Measurements from ENCODE around the gene HPN. TPM values are rescaled to one million over a fixed set of nuclear protein-coding genes. Genes with fewer than 3 reads are reported as not detected.
"Not testable (repeated sequence)": the region's sequence is repeated elsewhere in the genome, so short reads cannot be mapped to it uniquely, and the experiment has no call there.

HPN gene
- total RNA-seq, 1 donor: 0.10 TPM

- no peak overlapping the region for H3K4me3 ChIP-seq (ENCODE audit: low read length)
These were observed 26.1 kb upstream of the HPN start for GRCh38 chr19:35015270-35015953.

GRCh38 chr19:35015954-35016351, 25.6 kb upstream of the HPN start:
- H3K27me3 ChIP-seq (ENCODE audit: insufficient read depth, low read length): no peaks in the 10 kb centered on the region
- H3K4me3 ChIP-seq (ENCODE audit: low read length): no peak overlapping the region
- H3K4me1 ChIP-seq (ENCODE audit: insufficient read depth, low read length): peaks cover 62% of the 10 kb centered on the region
- no peaks in the 10 kb centered on the region for H3K9me3 ChIP-seq (ENCODE audit: low read depth, low read length)

More at GRCh38 chr19:35015270-35015953, 26.1 kb upstream of the HPN start:
- no peaks in the 10 kb centered on the region for H3K9me3 ChIP-seq (ENCODE audit: low read depth, low read length)
- no peaks in the 10 kb centered on the region for H3K27me3 ChIP-seq (ENCODE audit: insufficient read depth, low read length)
- H3K4me1 ChIP-seq (ENCODE audit: insufficient read depth, low read length): peaks cover 67% of the 10 kb centered on the region

GRCh38 chr19:35017507-35017906, 24.0 kb upstream of the HPN start:
- Histone ChIP-seq H3K4me3 (ENCODE audit: low read length) (no peak overlapping the region), H3K4me1 (ENCODE audit: insufficient read depth, low read length) (peaks cover 46% of the 10 kb centered on the region)

GRCh38 chr19:35018379-35018778, 23.1 kb upstream of the HPN start:
- Histone ChIP-seq H3K27me3 (ENCODE audit: insufficient read depth, low read length) (no peaks in the 10 kb centered on the region), H3K4me3 (ENCODE audit: low read length) (no peak overlapping the region), H3K4me1 (ENCODE audit: insufficient read depth, low read length) (peaks cover 37% of the 10 kb centered on the region), H3K9me3 (ENCODE audit: low read depth, low read length) (no peaks in the 10 kb centered on the region)

More at GRCh38 chr19:35017507-35017906, 24.0 kb upstream of the HPN start:
- H3K9me3 ChIP-seq (ENCODE audit: low read depth, low read length): no peaks in the 10 kb centered on the region
- no peaks in the 10 kb centered on the region for H3K27me3 ChIP-seq (ENCODE audit: insufficient read depth, low read length)

- H3K9me3 ChIP-seq (ENCODE audit: low read depth, low read length): no peaks in the 10 kb centered on the region
- no peak overlapping the region for H3K4me3 ChIP-seq (ENCODE audit: low read length)
- peaks cover 30% of the 10 kb centered on the region for H3K4me1 ChIP-seq (ENCODE audit: insufficient read depth, low read length)
- H3K27me3 ChIP-seq (ENCODE audit: insufficient read depth, low read length): no peaks in the 10 kb centered on the region
These were observed 22.4 kb upstream of the HPN start for GRCh38 chr19:35019144-35019543.

- H3K27me3 ChIP-seq (ENCODE audit: insufficient read depth, low read length): no peaks in the 10 kb centered on the region
- peaks cover 12% of the 10 kb centered on the region for H3K4me1 ChIP-seq (ENCODE audit: insufficient read depth, low read length)
- no peaks in the 10 kb centered on the region for H3K9me3 ChIP-seq (ENCODE audit: low read depth, low read length)
- no peak overlapping the region for H3K4me3 ChIP-seq (ENCODE audit: low read length)
These were observed 20.5 kb upstream of the HPN start for GRCh38 chr19:35021016-35021415.

- Histone ChIP-seq H3K9me3 (ENCODE audit: low read depth, low read length) (no peaks in the 10 kb centered on the region), H3K27me3 (ENCODE audit: insufficient read depth, low read length) (no peaks in the 10 kb centered on the region), H3K4me3 (ENCODE audit: low read length) (no peak overlapping the region), H3K4me1 (ENCODE audit: insufficient read depth, low read length) (peaks cover 12% of the 10 kb centered on the region)
These were observed 19.9 kb upstream of the HPN start for GRCh38 chr19:35021596-35021995.

- Histone ChIP-seq H3K4me3 (ENCODE audit: low read length) (no peak overlapping the region), H3K9me3 (ENCODE audit: low read depth, low read length) (no peaks in the 10 kb centered on the region), H3K4me1 (ENCODE audit: insufficient read depth, low read length) (peaks cover 5% of the 10 kb centered on the region), H3K27me3 (ENCODE audit: insufficient read depth, low read length) (no peaks in the 10 kb centered on the region)
These were observed 19.1 kb upstream of the HPN start for GRCh38 chr19:35022460-35022859.

GRCh38 chr19:35023428-35023827, 18.1 kb upstream of the HPN start:
- no peaks in the 10 kb centered on the region for H3K27me3 ChIP-seq (ENCODE audit: insufficient read depth, low read length)
- no peaks in the 10 kb centered on the region for H3K4me1 ChIP-seq (ENCODE audit: insufficient read depth, low read length)
- H3K4me3 ChIP-seq (ENCODE audit: low read length): no peak overlapping the region
- no peaks in the 10 kb centered on the region for H3K9me3 ChIP-seq (ENCODE audit: low read depth, low read length)

- H3K27me3 ChIP-seq (ENCODE audit: insufficient read depth, low read length): no peaks in the 10 kb centered on the region
- H3K4me1 ChIP-seq (ENCODE audit: insufficient read depth, low read length): no peaks in the 10 kb centered on the region
- H3K4me3 ChIP-seq (ENCODE audit: low read length): no peak overlapping the region
- H3K9me3 ChIP-seq (ENCODE audit: low read depth, low read length): no peaks in the 10 kb centered on the region
These were observed 17.4 kb upstream of the HPN start for GRCh38 chr19:35024095-35024494.

- peaks cover 6% of the 10 kb centered on the region for H3K4me1 ChIP-seq (ENCODE audit: insufficient read depth, low read length)
- H3K27me3 ChIP-seq (ENCODE audit: insufficient read depth, low read length): peaks cover 5% of the 10 kb centered on the region
- no peak overlapping the region for H3K4me3 ChIP-seq (ENCODE audit: low read length)
- H3K9me3 ChIP-seq (ENCODE audit: low read depth, low read length): no peaks in the 10 kb centered on the region
These were observed 15.6 kb upstream of the HPN start for GRCh38 chr19:35025969-35026368.

GRCh38 chr19:35026418-35026817, 15.1 kb upstream of the HPN start:
- no peaks in the 10 kb centered on the region for H3K9me3 ChIP-seq (ENCODE audit: low read depth, low read length)
- H3K4me3 ChIP-seq (ENCODE audit: low read length): no peak overlapping the region
- H3K4me1 ChIP-seq (ENCODE audit: insufficient read depth, low read length): peaks cover 6% of the 10 kb centered on the region
- peaks cover 10% of the 10 kb centered on the region for H3K27me3 ChIP-seq (ENCODE audit: insufficient read depth, low read length)

GRCh38 chr19:35027009-35027408, 14.5 kb upstream of the HPN start:
- peaks cover 6% of the 10 kb centered on the region for H3K4me1 ChIP-seq (ENCODE audit: insufficient read depth, low read length)
- no peak overlapping the region for H3K4me3 ChIP-seq (ENCODE audit: low read length)
- peaks cover 14% of the 10 kb centered on the region for H3K27me3 ChIP-seq (ENCODE audit: insufficient read depth, low read length)
- no peaks in the 10 kb centered on the region for H3K9me3 ChIP-seq (ENCODE audit: low read depth, low read length)

- peaks cover 6% of the 10 kb centered on the region for H3K4me1 ChIP-seq (ENCODE audit: insufficient read depth, low read length)
- no peaks in the 10 kb centered on the region for H3K9me3 ChIP-seq (ENCODE audit: low read depth, low read length)
- H3K27me3 ChIP-seq (ENCODE audit: insufficient read depth, low read length): peaks cover 17% of the 10 kb centered on the region
- H3K4me3 ChIP-seq (ENCODE audit: low read length): no peak overlapping the region
These were observed 13.5 kb upstream of the HPN start for GRCh38 chr19:35027851-35028599.

GRCh38 chr19:35028600-35028885, 13.0 kb upstream of the HPN start:
- peaks cover 17% of the 10 kb centered on the region for H3K27me3 ChIP-seq (ENCODE audit: insufficient read depth, low read length)
- not testable (repeated sequence) for H3K4me3 ChIP-seq (ENCODE audit: low read length); H3K9me3 ChIP-seq (ENCODE audit: low read depth, low read length); H3K4me1 ChIP-seq (ENCODE audit: insufficient read depth, low read length)

- not testable (repeated sequence) for H3K4me3 ChIP-seq (ENCODE audit: low read length); H3K4me1 ChIP-seq (ENCODE audit: insufficient read depth, low read length); H3K9me3 ChIP-seq (ENCODE audit: low read depth, low read length)
- peaks cover 17% of the 10 kb centered on the region for H3K27me3 ChIP-seq (ENCODE audit: insufficient read depth, low read length)
These were observed 12.2 kb upstream of the HPN start for GRCh38 chr19:35029275-35029736.
